ENCODE data around the gene TPPP.

DNA sequence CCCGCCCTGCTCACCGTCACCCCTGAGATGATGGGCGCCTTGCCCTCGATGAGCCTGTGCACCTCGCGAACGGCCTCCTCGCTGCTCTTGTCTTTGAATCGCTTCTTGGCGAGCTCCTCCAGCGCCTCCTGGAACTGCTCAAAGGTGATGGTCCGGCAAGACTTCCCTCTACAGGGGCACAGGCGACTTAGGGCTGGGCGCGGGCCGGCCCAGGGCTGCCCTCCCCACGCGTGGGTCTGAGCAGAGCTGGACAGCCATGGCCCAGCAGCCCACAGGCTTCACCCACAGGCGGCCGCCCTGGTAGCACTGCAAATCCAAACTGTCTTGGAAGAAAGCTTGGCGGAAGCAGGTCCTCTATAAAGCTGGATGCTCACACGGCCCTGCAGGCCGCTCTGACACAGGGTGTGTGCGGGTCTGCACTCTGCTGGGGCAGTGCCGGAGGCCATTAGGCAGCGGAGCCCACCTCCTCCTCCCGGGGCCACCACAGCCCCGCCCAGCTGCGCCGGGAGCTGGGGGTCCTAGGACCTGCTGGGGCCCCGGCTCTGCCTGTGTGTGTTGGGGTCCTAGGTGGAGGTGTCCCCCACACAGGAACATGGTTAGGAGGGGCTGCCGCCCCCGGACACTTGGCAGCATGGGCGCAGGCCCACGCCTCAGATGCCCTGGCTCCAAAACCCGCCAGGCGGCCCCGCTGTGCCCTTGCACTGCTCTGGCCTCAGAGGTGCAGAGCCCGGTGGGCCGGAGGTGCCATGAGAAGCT, 27.0 kb downstream of the TPPP start:
- TF ChIP-seq, protein P1, sequence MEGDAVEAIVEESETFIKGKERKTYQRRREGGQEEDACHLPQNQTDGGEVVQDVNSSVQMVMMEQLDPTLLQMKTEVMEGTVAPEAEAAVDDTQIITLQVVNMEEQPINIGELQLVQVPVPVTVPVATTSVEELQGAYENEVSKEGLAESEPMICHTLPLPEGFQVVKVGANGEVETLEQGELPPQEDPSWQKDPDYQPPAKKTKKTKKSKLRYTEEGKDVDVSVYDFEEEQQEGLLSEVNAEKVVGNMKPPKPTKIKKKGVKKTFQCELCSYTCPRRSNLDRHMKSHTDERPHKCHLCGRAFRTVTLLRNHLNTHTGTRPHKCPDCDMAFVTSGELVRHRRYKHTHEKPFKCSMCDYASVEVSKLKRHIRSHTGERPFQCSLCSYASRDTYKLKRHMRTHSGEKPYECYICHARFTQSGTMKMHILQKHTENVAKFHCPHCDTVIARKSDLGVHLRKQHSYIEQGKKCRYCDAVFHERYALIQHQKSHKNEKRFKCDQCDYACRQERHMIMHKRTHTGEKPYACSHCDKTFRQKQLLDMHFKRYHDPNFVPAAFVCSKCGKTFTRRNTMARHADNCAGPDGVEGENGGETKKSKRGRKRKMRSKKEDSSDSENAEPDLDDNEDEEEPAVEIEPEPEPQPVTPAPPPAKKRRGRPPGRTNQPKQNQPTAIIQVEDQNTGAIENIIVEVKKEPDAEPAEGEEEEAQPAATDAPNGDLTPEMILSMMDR (IDR thresholded peaks at IDR 0.05; ENCODE audit: insufficient read depth, low read depth, low read length), result no peak
- TF ChIP-seq EZH2 (IDR thresholded peaks at IDR 0.05; ENCODE audit: insufficient read depth, low read length), result no peak

All from astrocyte (in vitro differentiated cells and primary cell).